OCI-LY3 (cell line): ENCODE measurements around the gene HS3ST3A1.

ENCODE experiments used
- H2AFZ ChIP-seq: fragments of 200-600, 300-600 bp; shearing (Covaris generic); 2 replicates; pipeline ENCODE4 v1.6.0; 2014; ENCODE audit warnings: antibody characterized with exemption, low read depth, low read length
- H3K27ac ChIP-seq: fragments of 200-600, 300-600 bp; sonication (generic); 2 replicates; pipeline ENCODE4 v1.5.1; 2014; ENCODE audit warnings: mild to moderate bottlenecking, low read length, moderate library complexity, mixed read lengths
- H3K27me3 ChIP-seq: fragments of 200-600, 300-600 bp; sonication (generic); 2 replicates; pipeline ENCODE4 v1.6.1; 2014; ENCODE audit warnings: low read depth, low read length, mixed read lengths
- H3K36me3 ChIP-seq: fragments of 200-600, 300-600 bp; sonication (generic); replicated peaks from 2 replicates; pipeline ENCODE3; 2014; ENCODE audit warnings: low read depth, low read length, mixed read lengths
- H3K4me1 ChIP-seq: fragments of 300-600, 200-600 bp; sonication (generic); 2 replicates; pipeline ENCODE4 v1.6.1; 2014; ENCODE audit warnings: low read length, mixed read lengths
- H3K4me2 ChIP-seq: fragments of 200-600, 300-600 bp; sonication (generic); 2 replicates; pipeline ENCODE4 v1.6.1; 2014; ENCODE audit warnings: low read length, mixed read lengths
- H3K4me3 ChIP-seq: fragments of 300-600, 200-600 bp; sonication (generic); 2 replicates; pipeline ENCODE4 v1.5.1; 2014; ENCODE audit warnings: antibody characterized with exemption, mild to moderate bottlenecking, low read length, moderate library complexity
- H3K79me2 ChIP-seq: fragments of 300-600, 200-600 bp; shearing (Covaris generic); 2 replicates; pipeline ENCODE4 v1.6.1; 2014; ENCODE audit warnings: mild to moderate bottlenecking, low read length, mixed read lengths
- H3K9ac ChIP-seq: fragments of 300-600, 200-600 bp; shearing (Covaris generic); 2 replicates; pipeline ENCODE4 v1.6.0; 2014; ENCODE audit warnings: mild to moderate bottlenecking, low read length, moderate library complexity
- H3K9me3 ChIP-seq: fragments of 200-600, 300-600 bp; shearing (Covaris generic); 2 replicates; pipeline ENCODE4 v1.6.1; 2014; ENCODE audit warnings: low read length, mixed read lengths; ENCODE audit not compliant: insufficient read depth
- H4K20me1 ChIP-seq: fragments of 200-600, 300-600 bp; sonication (generic); 2 replicates; pipeline ENCODE4 v1.6.1; 2016; ENCODE audit warnings: low read length, mixed read lengths; ENCODE audit not compliant: insufficient read depth
- EZH2phosphoT487 ChIP-seq: fragments of 200-600 bp; shearing (Covaris generic); IDR thresholded peaks from 2 replicates; pipeline ENCODE4 v1.6.1; 2018; ENCODE audit warnings: antibody characterized with exemption, mixed run types, low read depth
- TF ChIP-seq, protein P1 (sequence below): fragments of 200-600, 300-600 bp; sonication (generic); IDR thresholded peaks from 2 replicates; pipeline ENCODE4 v1.5.1; 2014; ENCODE audit warnings: antibody characterized with exemption, low read length, low read depth

HS3ST3A1 gene

DNA sequence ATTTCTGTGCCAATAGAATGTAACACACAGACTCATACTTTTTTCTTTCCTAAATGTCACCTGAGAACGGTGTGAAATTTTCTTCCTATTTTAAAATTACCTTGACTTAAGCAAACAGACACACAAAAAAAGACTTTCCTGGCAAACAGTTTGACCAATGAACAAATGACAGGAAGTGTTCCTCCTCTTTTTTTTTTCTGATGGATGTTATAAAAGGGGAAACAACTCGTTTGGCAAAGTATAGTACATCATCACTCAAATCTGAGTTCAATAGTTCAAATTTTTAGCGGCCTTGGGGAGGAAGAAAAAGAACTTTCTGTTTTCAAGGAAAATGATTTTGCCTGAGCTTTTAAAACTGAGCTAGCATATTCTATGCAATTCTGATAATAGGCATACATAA, 19.8 kb downstream of the HS3ST3A1 start:
- H3K4me2 ChIP-seq: no peak overlapping the region
- no peaks in the 10 kb centered on the region for H3K79me2 ChIP-seq
- no peak overlapping the region for H2AFZ ChIP-seq
- H3K4me1 ChIP-seq: 0 out of 2 replicates have a peak, but pooled peaks cover 2% of the 10 kb centered on the region
- H3K36me3 ChIP-seq: no peaks in the 10 kb centered on the region
- H3K4me3 ChIP-seq: no peak overlapping the region
- TF ChIP-seq EZH2phosphoT487: no peak
- TF ChIP-seq, protein P1, sequence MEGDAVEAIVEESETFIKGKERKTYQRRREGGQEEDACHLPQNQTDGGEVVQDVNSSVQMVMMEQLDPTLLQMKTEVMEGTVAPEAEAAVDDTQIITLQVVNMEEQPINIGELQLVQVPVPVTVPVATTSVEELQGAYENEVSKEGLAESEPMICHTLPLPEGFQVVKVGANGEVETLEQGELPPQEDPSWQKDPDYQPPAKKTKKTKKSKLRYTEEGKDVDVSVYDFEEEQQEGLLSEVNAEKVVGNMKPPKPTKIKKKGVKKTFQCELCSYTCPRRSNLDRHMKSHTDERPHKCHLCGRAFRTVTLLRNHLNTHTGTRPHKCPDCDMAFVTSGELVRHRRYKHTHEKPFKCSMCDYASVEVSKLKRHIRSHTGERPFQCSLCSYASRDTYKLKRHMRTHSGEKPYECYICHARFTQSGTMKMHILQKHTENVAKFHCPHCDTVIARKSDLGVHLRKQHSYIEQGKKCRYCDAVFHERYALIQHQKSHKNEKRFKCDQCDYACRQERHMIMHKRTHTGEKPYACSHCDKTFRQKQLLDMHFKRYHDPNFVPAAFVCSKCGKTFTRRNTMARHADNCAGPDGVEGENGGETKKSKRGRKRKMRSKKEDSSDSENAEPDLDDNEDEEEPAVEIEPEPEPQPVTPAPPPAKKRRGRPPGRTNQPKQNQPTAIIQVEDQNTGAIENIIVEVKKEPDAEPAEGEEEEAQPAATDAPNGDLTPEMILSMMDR: no peak
- no peaks in the 10 kb centered on the region for H4K20me1 ChIP-seq
- no peak overlapping the region for H3K9ac ChIP-seq
- no peak overlapping the region for H3K27ac ChIP-seq
- H3K9me3 ChIP-seq: no peaks in the 10 kb centered on the region
- no peaks in the 10 kb centered on the region for H3K27me3 ChIP-seq

DNA sequence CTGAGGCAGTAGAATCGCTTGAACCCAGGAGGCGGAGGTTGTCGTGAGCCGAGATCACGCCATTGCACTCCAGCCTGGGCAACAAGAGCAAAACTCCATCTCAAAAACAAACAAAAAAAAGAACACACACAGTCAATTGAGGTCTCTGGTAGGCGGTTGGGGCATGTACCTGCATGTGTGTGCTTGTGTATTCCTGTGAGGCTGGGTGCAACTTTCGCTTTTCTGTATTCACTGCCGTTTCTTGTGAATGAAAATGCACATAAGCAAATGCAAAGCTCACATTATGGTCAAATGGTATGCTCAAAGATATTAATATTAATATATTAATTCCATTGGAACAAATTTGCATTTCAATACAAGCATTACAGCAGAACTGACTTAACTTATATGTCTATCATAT, 20.9 kb downstream of the HS3ST3A1 start:
- no peaks in the 10 kb centered on the region for H3K27me3 ChIP-seq
- H4K20me1 ChIP-seq: no peaks in the 10 kb centered on the region
- no peak overlapping the region for H3K9ac ChIP-seq
- 0 out of 2 replicates have a peak, but pooled peaks cover 2% of the 10 kb centered on the region for H3K4me1 ChIP-seq
- H3K79me2 ChIP-seq: no peaks in the 10 kb centered on the region
- no peak overlapping the region for H3K4me3 ChIP-seq
- H3K27ac ChIP-seq: no peak overlapping the region
- TF ChIP-seq EZH2phosphoT487: no peak
- TF ChIP-seq, protein P1: no peak
- no peaks in the 10 kb centered on the region for H3K36me3 ChIP-seq
- no peak overlapping the region for H2AFZ ChIP-seq
- H3K9me3 ChIP-seq: no peaks in the 10 kb centered on the region
- H3K4me2 ChIP-seq: no peak overlapping the region

DNA sequence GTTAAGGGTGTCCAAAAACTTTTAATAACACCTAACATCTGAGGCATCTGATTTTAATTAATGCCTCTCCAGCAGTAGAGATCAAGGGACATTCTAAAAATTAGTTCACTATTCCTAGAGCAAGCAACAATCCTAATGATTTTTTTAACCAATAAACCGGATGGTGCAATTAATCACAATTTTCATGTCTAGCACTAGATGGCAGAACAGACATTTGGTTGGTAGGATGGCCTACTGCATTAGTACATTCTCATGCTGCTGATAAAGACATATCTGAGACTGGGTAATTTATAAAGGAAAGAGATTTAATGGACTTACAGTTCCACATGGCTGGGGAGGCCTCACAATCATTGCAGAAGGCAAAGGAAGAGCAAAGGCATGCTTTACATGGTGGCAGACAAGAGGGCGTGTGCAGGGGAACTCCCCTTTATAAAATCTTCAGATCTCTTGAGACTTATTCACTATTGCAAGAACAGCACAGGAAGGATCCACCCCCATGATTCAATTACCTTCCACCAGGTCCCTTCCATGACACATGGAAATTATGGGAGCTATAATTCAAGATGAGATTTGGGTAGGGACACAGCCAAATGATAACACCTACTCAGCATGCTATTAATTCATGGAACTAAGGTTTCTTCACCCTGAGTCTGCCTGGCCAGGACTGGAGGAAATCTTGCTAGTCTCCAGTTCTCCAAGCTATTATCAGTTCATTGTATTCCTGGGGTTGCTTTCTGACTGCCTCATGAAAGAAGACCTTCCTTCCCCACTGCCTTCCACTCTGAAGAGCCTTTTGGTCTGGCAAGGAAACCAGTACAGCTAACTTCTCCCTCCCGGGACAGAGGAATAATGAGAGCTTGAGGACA, 24.8 kb downstream of the HS3ST3A1 start:
- Histone ChIP-seq H3K27ac (no peak overlapping the region), H3K27me3 (peaks cover 4% of the 10 kb centered on the region; the same call in 1 of the 2 replicates), H3K4me3 (no peak overlapping the region), H3K9me3 (no peaks in the 10 kb centered on the region), H4K20me1 (no peaks in the 10 kb centered on the region), H3K36me3 (no peaks in the 10 kb centered on the region), H3K4me1 (no peaks in the 10 kb centered on the region), H3K4me2 (no peak overlapping the region), H3K79me2 (no peaks in the 10 kb centered on the region), H3K9ac (no peak overlapping the region), H2AFZ (no peak overlapping the region)
- TF ChIP-seq EZH2phosphoT487: no peak
- TF ChIP-seq, protein P1: no peak

DNA sequence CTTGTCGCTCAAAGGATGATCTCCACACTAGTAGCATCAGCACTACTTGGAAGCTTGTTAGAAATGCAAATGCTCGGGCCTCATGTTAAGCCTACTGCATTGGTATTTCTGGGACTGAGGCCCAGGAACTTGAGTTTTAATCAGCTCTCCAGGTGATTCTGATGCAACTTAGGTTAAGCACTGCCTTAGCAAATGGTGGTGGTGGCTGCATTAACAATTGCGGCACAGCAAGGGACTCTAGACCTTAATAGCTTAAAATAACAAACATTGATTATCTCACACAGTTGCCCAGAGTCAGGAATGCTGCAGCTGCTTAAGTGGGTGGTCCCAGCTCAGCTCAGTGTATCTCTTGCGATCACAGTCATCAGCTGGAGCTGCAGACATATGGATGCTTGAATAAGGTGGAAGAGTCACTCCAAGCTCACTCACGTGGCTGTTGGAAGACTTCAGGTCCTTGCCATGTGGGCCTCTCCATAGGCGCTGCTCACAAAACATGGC, 25.8 kb downstream of the HS3ST3A1 start:
- no peak overlapping the region for H2AFZ ChIP-seq
- no peak overlapping the region for H3K27ac ChIP-seq
- TF ChIP-seq, protein P1: no peak
- no peak for TF ChIP-seq EZH2phosphoT487

More for the DNA sequence above, 25.8 kb downstream of the HS3ST3A1 start:
- H3K4me3 ChIP-seq: no peak overlapping the region
- H3K9me3 ChIP-seq: no peaks in the 10 kb centered on the region
- H3K36me3 ChIP-seq: no peaks in the 10 kb centered on the region
- H3K79me2 ChIP-seq: no peaks in the 10 kb centered on the region
- H4K20me1 ChIP-seq: no peaks in the 10 kb centered on the region
- no peaks in the 10 kb centered on the region for H3K4me1 ChIP-seq
- H3K4me2 ChIP-seq: no peak overlapping the region
- no peak overlapping the region for H3K9ac ChIP-seq
- peaks cover 4% of the 10 kb centered on the region; the same call in 1 of the 2 replicates for H3K27me3 ChIP-seq
